HepG2 (cell line): ENCODE results near the gene PGAP3. TPM values are rescaled to one million over a fixed set of nuclear protein-coding genes. Genes with fewer than 3 reads are reported as not detected.

ENCODE experiments used
- ATAC-seq: fragments of 200-7000 bp; cut with Tn5 transposase; 3 replicates; pipeline ENCODE4 v1.9.1; 2020; ENCODE audit warnings: mild to moderate bottlenecking, moderate library complexity
- BruUV-seq: library from RNA; stranded (reverse); fragments of 400-500 nt; replicated peaks from 2 replicates; lab custom pipeline; 2021; lab: Mats Ljungman, UMichigan
- CTCF ChIA-PET: fragments of 300-600 bp; formaldehyde crosslinking; extraction: SDS; loops from one replicate; lab custom pipeline; 2021; ENCODE audit warnings: low total read pairs, inconsistent platforms, low intra/inter-chr PET ratio; lab: Yijun Ruan, JAX
- POLR2A ChIA-PET: fragments of 350-600 bp; sonication (Branson Sonifier 250); formaldehyde crosslinking; loops from one replicate; lab custom pipeline; 2020; ENCODE audit warnings: antibody characterized with exemption, inconsistent platforms; lab: Yijun Ruan, JAX
- DNase-seq: peaks from one replicate; pipeline ENCODE4 v3.0.0-alpha.2; 2015; ENCODE audit warnings: low spot score
- FAIRE-seq: peaks from 3 replicates; lab custom pipeline; 2011; peaks lifted over from hg19 to GRCh38; lab: Jason Lieb, UNC
- H2AFZ ChIP-seq: one replicate; pipeline ENCODE4 v1.6.1; 2011; ENCODE audit warnings: low read length, inconsistent platforms
- H3K27ac ChIP-seq: fragments of 300-600 bp; 3 replicates; pipeline ENCODE4 v1.8.0; 2011; ENCODE audit warnings: mixed run types, mild to moderate bottlenecking, mixed read lengths, low read length, inconsistent platforms; ENCODE audit not compliant: insufficient read depth; ENCODE audit errors: extremely low read length
- H3K27me3 ChIP-seq, 2 experiments: fragments of 200-600 bp in 1 of 2; 2 replicates in 1 of 2; 3 replicates in 1 of 2; pipeline versions ENCODE4 v1.6.0 to v1.8.0; 2011; ENCODE audit warnings: low read length in 2 of 2, mild to moderate bottlenecking in 2 of 2, moderate library complexity in 2 of 2, inconsistent platforms in 1 of 2; ENCODE audit not compliant: insufficient read depth in 2 of 2, control insufficient read depth in 1 of 2
- H3K36me3 ChIP-seq, 2 experiments: fragments of 200-600 bp in 1 of 2; replicated peaks in 1 of 2; 2 replicates in 1 of 2; 3 replicates in 1 of 2; pipeline versions ENCODE4 v1.5.1 to v1.8.0; 2011; ENCODE audit warnings: low read length in 2 of 2, inconsistent platforms in 1 of 2; ENCODE audit not compliant: insufficient read depth in 2 of 2, control insufficient read depth in 1 of 2
- H3K4me1 ChIP-seq: 2 replicates; pipeline ENCODE4 v1.5.1; 2012; ENCODE audit warnings: low read length, inconsistent platforms; ENCODE audit not compliant: insufficient read depth
- H3K4me2 ChIP-seq: 2 replicates; pipeline ENCODE4 v1.6.0; 2011; ENCODE audit warnings: low read depth, low read length, inconsistent platforms
- H3K4me3 ChIP-seq, 3 experiments: fragments of 200-600 bp in 1 of 3; sonication (generic), shearing (Covaris generic) in 1 of 3; replicated peaks in 1 of 3; 2 replicates each; pipeline ENCODE4 v1.5.1; 2011 to 2016; ENCODE audit warnings: low read length in 3 of 3, inconsistent platforms in 2 of 3, low read depth in 2 of 3, mild to moderate bottlenecking in 2 of 3, control low read depth in 1 of 3, mixed read lengths in 1 of 3; ENCODE audit not compliant: insufficient read depth in 1 of 3
- H3K79me2 ChIP-seq: one replicate; pipeline ENCODE4 v1.6.1; 2011; ENCODE audit warnings: low read length, inconsistent platforms; ENCODE audit not compliant: insufficient read depth
- H3K9ac ChIP-seq: 2 replicates; pipeline ENCODE4 v1.6.0; 2011; ENCODE audit warnings: mild to moderate bottlenecking, low read depth, low read length, inconsistent platforms; ENCODE audit not compliant: insufficient read depth
- H3K9me3 ChIP-seq: 2 replicates; pipeline ENCODE4 v1.5.1; 2012; ENCODE audit warnings: mild to moderate bottlenecking, low read length
- H4K20me1 ChIP-seq: 2 replicates; pipeline ENCODE4 v1.6.0; 2011; ENCODE audit warnings: inconsistent platforms, mild to moderate bottlenecking, low read length, moderate library complexity; ENCODE audit not compliant: insufficient read depth
- ARNT ChIP-seq: fragments of 450-650 bp; IDR thresholded peaks from 2 replicates; pipeline ENCODE4 v1.6.1; 2017
- BRCA1 ChIP-seq: sonication (generic); formaldehyde crosslinking; IDR thresholded peaks from 2 replicates; pipeline ENCODE4 v1.4.0; 2020; ENCODE audit warnings: missing genetic modification reagents
- CEBPG ChIP-seq: IDR thresholded peaks from 2 replicates; pipeline ENCODE4 v1.6.1; 2016
- HNRNPK ChIP-seq: fragments of 200-400 bp; formaldehyde crosslinking; IDR thresholded peaks from 2 replicates; pipeline ENCODE4 v1.6.1; 2018; ENCODE audit warnings: low read length, low read depth, moderate library complexity, mild to moderate bottlenecking; ENCODE audit not compliant: poor library complexity, severe bottlenecking
- KDM3A ChIP-seq: IDR thresholded peaks from 2 replicates; pipeline ENCODE4 v1.6.1; 2018; ENCODE audit warnings: low read depth, missing compliant biosample characterization
- MXI1 ChIP-seq: IDR thresholded peaks from 3 replicates; pipeline ENCODE4 v1.6.1; 2012; ENCODE audit warnings: low read depth, low read length, inconsistent platforms, borderline replicate concordance
- NPAS2 ChIP-seq: sonication (generic); formaldehyde crosslinking; IDR thresholded peaks from 2 replicates; pipeline ENCODE4 v1.8.0; 2022; ENCODE audit warnings: mild to moderate bottlenecking, missing genetic modification reagents, borderline replicate concordance
- SAP130 ChIP-seq: IDR thresholded peaks from 2 replicates; pipeline ENCODE4 v1.6.1; 2016; ENCODE audit warnings: low read depth
- SMARCC2 ChIP-seq: fragments of 450-650 bp; IDR thresholded peaks from 2 replicates; pipeline ENCODE4 v1.6.1; 2017; ENCODE audit warnings: antibody characterized with exemption, mild to moderate bottlenecking
- ZFYVE20 ChIP-seq: sonication (generic); formaldehyde crosslinking; IDR thresholded peaks from 2 replicates; pipeline ENCODE4 v1.8.0; 2023; ENCODE audit warnings: low read depth, mild to moderate bottlenecking, moderate library complexity, missing genetic modification reagents, borderline replicate concordance
- ZNF326 ChIP-seq: sonication (generic); formaldehyde crosslinking; IDR thresholded peaks from 2 replicates; pipeline ENCODE4 v1.4.0; 2020; ENCODE audit warnings: missing genetic modification reagents, borderline replicate concordance
- ZNF460 ChIP-seq: sonication (generic); formaldehyde crosslinking; IDR thresholded peaks from 2 replicates; pipeline ENCODE4 v1.5.1; 2020; ENCODE audit warnings: missing genetic modification reagents, mild to moderate bottlenecking, borderline replicate concordance
- ZNF800 ChIP-seq: sonication (generic); formaldehyde crosslinking; IDR thresholded peaks from 2 replicates; pipeline ENCODE4 v1.4.0; 2020; ENCODE audit warnings: missing genetic modification reagents
- WGBS: methylation state at CpG from one replicate; pipeline ENCODE4 v1.1.6; 2017; ENCODE audit warnings: low lambda C conversion rate; 5-methylcytosine and 5-hydroxymethylcytosine counted together
- in situ Hi-C: cut with HindIII; loops from 2 replicates; pipeline ENCODE4 v1.10.0; 2017; ENCODE audit warnings: low pct_unique_long_range_greater_than_20kb; ENCODE audit not compliant: extremely low pct_ligation_motif_present
- intact Hi-C: fragments of 100-400 bp; cut with micrococcal nuclease; formaldehyde crosslinking; loops from one replicate; pipeline ENCODE4 v1.10.0; 2022; ENCODE audit not compliant: unreplicated experiment
- polyA plus RNA-seq, 8 experiments: library from polyadenylated mRNA; depleted of rRNA in 3 of 8; stranded (reverse) in 7 of 8; unstranded in 1 of 8; fragments of >200 nt; fragmentation: Illumina TruSeq in 4 of 8; extraction: Trizol in 4 of 8; gene quantifications; 2 replicates each; pipeline versions ENCODE4 v1.2.1 to v1.2.3, GENCODE V29; 2011 to 2016; ENCODE audit warnings: low read depth in 4 of 8, missing spikeins in 1 of 8, mixed read lengths in 1 of 8; ENCODE audit not compliant: insufficient read depth in 1 of 8
- total RNA-seq, 5 experiments: library from RNA; depleted of rRNA; stranded (reverse); fragments of >200 nt; fragmentation: Illumina TruSeq; extraction: Trizol; gene quantifications; 2 replicates each; pipeline ENCODE4 v1.2.3, GENCODE V29; 2016; ENCODE audit warnings: low read depth in 1 of 5
- TF ChIP-seq, protein P1 (sequence below): sonication (generic); formaldehyde crosslinking; IDR thresholded peaks from 2 replicates; pipeline ENCODE4 v1.4.0; 2020; ENCODE audit warnings: missing genetic modification reagents, borderline replicate concordance

The PGAP3 gene
- total and polyA plus RNA-seq, 2 of the 13 experiments (the other 11 are each of a cell fraction or from before 2014, with no cell fraction given): 11.9 to 14.6 TPM

DNA sequence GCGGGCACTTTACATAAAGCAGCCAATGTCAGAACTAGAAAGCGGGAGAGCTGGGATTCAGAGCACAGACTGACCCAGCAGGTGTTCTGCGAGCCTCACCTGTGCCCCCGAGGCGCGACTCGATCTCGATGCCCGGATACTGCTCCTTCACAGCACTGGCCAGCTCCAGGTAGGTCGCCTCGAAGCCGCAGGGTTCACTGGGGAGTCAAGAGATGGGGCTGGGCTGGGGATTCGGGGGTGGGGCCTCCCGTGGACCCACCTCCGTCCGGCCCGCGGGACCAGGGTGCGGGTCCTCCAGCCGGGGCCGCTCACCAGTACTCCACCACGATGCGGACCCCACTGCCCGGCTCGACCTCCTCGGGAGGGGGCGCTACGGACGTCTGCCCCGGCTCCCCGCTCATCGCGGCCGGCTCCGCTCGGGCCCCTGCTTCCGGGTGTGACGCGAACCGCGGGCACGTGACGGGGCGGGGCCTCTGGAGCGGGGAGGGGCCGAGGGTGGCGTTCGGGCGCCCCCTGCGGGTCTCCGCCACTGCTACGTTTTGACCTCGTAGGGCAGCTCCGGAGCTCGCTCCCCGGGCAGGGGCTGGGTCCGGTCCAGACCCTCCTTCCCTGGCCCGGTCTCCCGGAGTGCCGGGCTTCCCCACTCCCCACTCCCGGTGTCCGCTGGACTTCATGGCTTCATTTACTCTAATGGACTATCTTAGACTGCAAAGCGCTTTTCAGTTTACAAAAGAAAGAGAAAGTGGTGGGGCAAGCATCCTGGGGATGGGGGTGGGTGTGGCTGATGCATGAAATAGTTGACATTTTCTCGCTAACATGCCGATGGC lies 42.5 kb upstream of the PGAP3 start, which contains the start of gene MIEN1:
TSS of gene MIEN1 (minus strand) at position 438 of the 827 bp plus-strand sequence. CDS start at position 401, 37 bp downstream.
- Histone ChIP-seq H3K4me1 (peaks cover 21% of the 10 kb centered on the region), H4K20me1 (no peaks in the 10 kb centered on the region), H3K4me2 (peak within 1 kb of the TSS; percentile 94), H3K9ac (peak within 1 kb of the TSS; percentile 84), H3K4me3 (peak within 1 kb of the TSS; percentile 68 to 81 (median 74)), H3K36me3 (peaks cover 12 to 34% of the 10 kb centered on the region in 2 experiments; a peak in 4 of 5 replicates), H3K9me3 (no peaks in the 10 kb centered on the region), H2AFZ (no peak within 1 kb of the TSS), H3K79me2 (peaks cover 4% of the 10 kb centered on the region), H3K27me3 (no peaks in the 10 kb centered on the region), H3K27ac (peak within 1 kb of the TSS; percentile 65)
- ATAC-seq (peak; percentile 89), FAIRE-seq (no peak), DNase-seq (peak; percentile 78)
- TSS peak; percentile 79 for BruUV-seq
- intact Hi-C loops: loop anchor here (1.0 to 10.0 kb wide), 4 partner anchors 24 to 266 kb away; partner anchors contain the start of genes CDK12 and IKZF3
- CTCF ChIA-PET: interaction anchor here (1.0 to 3.1 kb wide), 7 partner anchors 9 to 250 kb away, joined by 3 to 29 read pairs (median 4); partner anchors contain the start of gene PNMT
- in situ Hi-C loops: no loop called here
- POLR2A ChIA-PET: interaction anchor here (0.6 to 4.0 kb wide), 24 partner anchors 9 to 470 kb away, joined by 3 to 70 read pairs (median 4); partner anchors contain the start of genes ERBB2, LRRC3C, ORMDL3 and PGAP3
- 3% methylated on average over 28 of the region's 65 CpGs for WGBS
- TF ChIP-seq SMARCC2 (no peak), ARNT (no peak), ZNF460 (CRISPR knock-in tag) (peak; percentile 72; the same call in 1 of the 2 replicates), BRCA1 (no peak; the same call in 1 of the 2 replicates), ZFYVE20 (no peak), ZNF326 (CRISPR knock-in tag) (no peak), CEBPG (peak; percentile 36; the same call in 1 of the 2 replicates), HNRNPK (peak; percentile 96), KDM3A (CRISPR knock-in tag) (peak; percentile 94), SAP130 (CRISPR knock-in tag) (peak; percentile 99), MXI1 (peak; percentile 85; the same call in 2 of the 3 replicates), ZNF800 (CRISPR knock-in tag) (0 out of 2 replicates have a peak, but pooled peaks have one; percentile 66), NPAS2 (0 out of 2 replicates have a peak, but pooled peaks have one; percentile 68)
- TF ChIP-seq, protein P1, sequence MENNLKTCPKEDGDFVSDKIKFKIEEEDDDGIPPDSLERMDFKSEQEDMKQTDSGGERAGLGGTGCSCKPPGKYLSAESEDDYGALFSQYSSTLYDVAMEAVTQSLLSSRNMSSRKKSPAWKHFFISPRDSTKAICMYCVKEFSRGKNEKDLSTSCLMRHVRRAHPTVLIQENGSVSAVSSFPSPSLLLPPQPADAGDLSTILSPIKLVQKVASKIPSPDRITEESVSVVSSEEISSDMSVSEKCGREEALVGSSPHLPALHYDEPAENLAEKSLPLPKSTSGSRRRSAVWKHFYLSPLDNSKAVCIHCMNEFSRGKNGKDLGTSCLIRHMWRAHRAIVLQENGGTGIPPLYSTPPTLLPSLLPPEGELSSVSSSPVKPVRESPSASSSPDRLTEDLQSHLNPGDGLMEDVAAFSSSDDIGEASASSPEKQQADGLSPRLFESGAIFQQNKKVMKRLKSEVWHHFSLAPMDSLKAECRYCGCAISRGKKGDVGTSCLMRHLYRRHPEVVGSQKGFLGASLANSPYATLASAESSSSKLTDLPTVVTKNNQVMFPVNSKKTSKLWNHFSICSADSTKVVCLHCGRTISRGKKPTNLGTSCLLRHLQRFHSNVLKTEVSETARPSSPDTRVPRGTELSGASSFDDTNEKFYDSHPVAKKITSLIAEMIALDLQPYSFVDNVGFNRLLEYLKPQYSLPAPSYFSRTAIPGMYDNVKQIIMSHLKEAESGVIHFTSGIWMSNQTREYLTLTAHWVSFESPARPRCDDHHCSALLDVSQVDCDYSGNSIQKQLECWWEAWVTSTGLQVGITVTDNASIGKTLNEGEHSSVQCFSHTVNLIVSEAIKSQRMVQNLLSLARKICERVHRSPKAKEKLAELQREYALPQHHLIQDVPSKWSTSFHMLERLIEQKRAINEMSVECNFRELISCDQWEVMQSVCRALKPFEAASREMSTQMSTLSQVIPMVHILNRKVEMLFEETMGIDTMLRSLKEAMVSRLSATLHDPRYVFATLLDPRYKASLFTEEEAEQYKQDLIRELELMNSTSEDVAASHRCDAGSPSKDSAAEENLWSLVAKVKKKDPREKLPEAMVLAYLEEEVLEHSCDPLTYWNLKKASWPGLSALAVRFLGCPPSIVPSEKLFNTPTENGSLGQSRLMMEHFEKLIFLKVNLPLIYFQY (CRISPR knock-in tag): peak; percentile 97
